OCI-LY3 (cell line): ENCODE measurements around the gene SMIM7.

Experiments used
- H2AFZ ChIP-seq: fragments of 200-600, 300-600 bp; shearing (Covaris generic); 2 replicates; pipeline ENCODE4 v1.6.0; 2014; ENCODE audit warnings: antibody characterized with exemption, low read depth, low read length
- H3K27ac ChIP-seq: fragments of 200-600, 300-600 bp; sonication (generic); 2 replicates; pipeline ENCODE4 v1.5.1; 2014; ENCODE audit warnings: mild to moderate bottlenecking, low read length, moderate library complexity, mixed read lengths
- H3K27me3 ChIP-seq: fragments of 200-600, 300-600 bp; sonication (generic); 2 replicates; pipeline ENCODE4 v1.6.1; 2014; ENCODE audit warnings: low read depth, low read length, mixed read lengths
- H3K36me3 ChIP-seq: fragments of 200-600, 300-600 bp; sonication (generic); replicated peaks from 2 replicates; pipeline ENCODE3; 2014; ENCODE audit warnings: low read depth, low read length, mixed read lengths
- H3K4me1 ChIP-seq: fragments of 300-600, 200-600 bp; sonication (generic); 2 replicates; pipeline ENCODE4 v1.6.1; 2014; ENCODE audit warnings: low read length, mixed read lengths
- H3K4me2 ChIP-seq: fragments of 200-600, 300-600 bp; sonication (generic); 2 replicates; pipeline ENCODE4 v1.6.1; 2014; ENCODE audit warnings: low read length, mixed read lengths
- H3K4me3 ChIP-seq: fragments of 300-600, 200-600 bp; sonication (generic); 2 replicates; pipeline ENCODE4 v1.5.1; 2014; ENCODE audit warnings: antibody characterized with exemption, mild to moderate bottlenecking, low read length, moderate library complexity
- H3K79me2 ChIP-seq: fragments of 300-600, 200-600 bp; shearing (Covaris generic); 2 replicates; pipeline ENCODE4 v1.6.1; 2014; ENCODE audit warnings: mild to moderate bottlenecking, low read length, mixed read lengths
- H3K9ac ChIP-seq: fragments of 300-600, 200-600 bp; shearing (Covaris generic); 2 replicates; pipeline ENCODE4 v1.6.0; 2014; ENCODE audit warnings: mild to moderate bottlenecking, low read length, moderate library complexity
- H3K9me3 ChIP-seq: fragments of 200-600, 300-600 bp; shearing (Covaris generic); 2 replicates; pipeline ENCODE4 v1.6.1; 2014; ENCODE audit warnings: low read length, mixed read lengths; ENCODE audit not compliant: insufficient read depth
- H4K20me1 ChIP-seq: fragments of 200-600, 300-600 bp; sonication (generic); 2 replicates; pipeline ENCODE4 v1.6.1; 2016; ENCODE audit warnings: low read length, mixed read lengths; ENCODE audit not compliant: insufficient read depth
- CTCF ChIP-seq: fragments of 200-600, 300-600 bp; sonication (generic); IDR thresholded peaks from 2 replicates; pipeline ENCODE4 v1.5.1; 2014; ENCODE audit warnings: antibody characterized with exemption, low read length, low read depth
- EZH2phosphoT487 ChIP-seq: fragments of 200-600 bp; shearing (Covaris generic); IDR thresholded peaks from 2 replicates; pipeline ENCODE4 v1.6.1; 2018; ENCODE audit warnings: antibody characterized with exemption, mixed run types, low read depth

The SMIM7 gene

GRCh38 chr19:16599655-16600346, 60.1 kb downstream of the SMIM7 start:
- peaks cover 96% of the 10 kb centered on the region for H4K20me1 ChIP-seq
- no peak overlapping the region for H3K27ac ChIP-seq
- no peaks in the 10 kb centered on the region for H3K9me3 ChIP-seq
- no peak overlapping the region for H3K4me2 ChIP-seq
- no peak overlapping the region for H2AFZ ChIP-seq
- TF ChIP-seq EZH2phosphoT487 = no peak
- no peak for TF ChIP-seq CTCF
- no peaks in the 10 kb centered on the region for H3K27me3 ChIP-seq
- peaks cover 100% of the 10 kb centered on the region for H3K79me2 ChIP-seq
- H3K9ac ChIP-seq = no peak overlapping the region
- no peak overlapping the region for H3K4me3 ChIP-seq
- H3K4me1 ChIP-seq = peaks cover 9% of the 10 kb centered on the region
- H3K36me3 ChIP-seq = peaks cover 11% of the 10 kb centered on the region

- Histone ChIP-seq H3K4me1 (peaks cover 19% of the 10 kb centered on the region), H4K20me1 (peaks cover 96% of the 10 kb centered on the region), H3K9me3 (no peaks in the 10 kb centered on the region), H3K4me3 (no peak overlapping the region), H3K9ac (no peak overlapping the region), H3K27me3 (no peaks in the 10 kb centered on the region), H2AFZ (no peak overlapping the region), H3K36me3 (peaks cover 11% of the 10 kb centered on the region), H3K27ac (no peak overlapping the region), H3K79me2 (peaks cover 100% of the 10 kb centered on the region), H3K4me2 (no peak overlapping the region)
- no peak for TF ChIP-seq CTCF
- TF ChIP-seq EZH2phosphoT487 = no peak
Measured at GRCh38 chr19:16598848-16599247, 61.1 kb downstream of the SMIM7 start.

- Histone ChIP-seq H2AFZ (no peak overlapping the region), H4K20me1 (peaks cover 96% of the 10 kb centered on the region), H3K27me3 (no peaks in the 10 kb centered on the region), H3K4me3 (no peak overlapping the region), H3K79me2 (peaks cover 100% of the 10 kb centered on the region), H3K27ac (no peak overlapping the region), H3K9me3 (no peaks in the 10 kb centered on the region), H3K4me2 (no peak overlapping the region), H3K36me3 (peaks cover 5% of the 10 kb centered on the region), H3K4me1 (peaks cover 37% of the 10 kb centered on the region), H3K9ac (no peak overlapping the region)
- TF ChIP-seq EZH2phosphoT487 (no peak), CTCF (no peak)
Measured at GRCh38 chr19:16596399-16596798, 63.5 kb downstream of the SMIM7 start.
